HG03469 (cell line): ENCODE measurements around the gene CEACAM18.
"Not testable (repeated sequence)": the region's sequence is repeated elsewhere in the genome, so short reads cannot be mapped to it uniquely, and the experiment has no call there.

ENCODE experiments used
- ATAC-seq: cut with Tn5 transposase; IDR thresholded peaks from one replicate; pipeline ENCODE4 v1.9.1; 2021; ENCODE audit warnings: mild to moderate bottlenecking, moderate library complexity, moderate number of reproducible peaks; ENCODE audit not compliant: unreplicated experiment

Gene CEACAM18

DNA sequence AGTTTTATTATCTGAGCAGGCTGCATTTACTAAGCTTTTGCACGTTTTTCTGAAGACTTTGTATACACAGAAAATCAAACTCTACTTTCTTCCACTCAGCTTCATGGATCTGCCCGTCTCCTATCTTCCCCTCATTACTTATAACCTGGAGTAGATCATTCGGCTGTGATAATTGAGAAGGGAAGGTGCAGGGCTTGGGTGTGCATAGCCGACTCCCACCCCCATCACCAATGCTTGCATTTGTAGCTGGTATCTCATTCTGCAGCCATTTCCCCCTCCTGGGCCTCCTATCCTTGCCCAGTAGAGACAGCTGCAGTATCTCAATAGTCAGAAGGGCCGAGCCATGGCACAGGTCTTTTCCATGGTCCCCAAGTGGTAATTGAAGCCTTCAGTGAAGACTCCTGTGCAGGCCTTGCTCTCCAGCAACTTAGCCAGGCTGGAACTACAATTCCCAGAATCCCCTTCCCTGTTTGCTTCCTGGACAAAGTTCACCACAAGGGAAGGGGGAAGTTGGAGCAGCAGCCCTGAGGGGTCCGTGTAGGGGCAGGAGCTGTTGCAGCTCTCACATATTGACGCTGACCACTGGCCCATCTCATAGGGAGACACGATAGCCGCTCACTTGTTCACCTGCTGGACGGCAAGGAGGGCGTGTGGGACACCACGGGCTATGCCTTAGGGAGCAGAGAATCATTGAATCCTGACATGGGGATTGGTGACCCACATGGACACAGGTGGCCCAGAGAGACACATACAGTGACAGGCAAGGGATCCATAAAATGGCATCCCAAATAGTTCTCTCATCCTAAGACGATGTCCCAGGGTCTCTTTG is 18.0 kb upstream of the CEACAM18 start:
- no peak for ATAC-seq

DNA sequence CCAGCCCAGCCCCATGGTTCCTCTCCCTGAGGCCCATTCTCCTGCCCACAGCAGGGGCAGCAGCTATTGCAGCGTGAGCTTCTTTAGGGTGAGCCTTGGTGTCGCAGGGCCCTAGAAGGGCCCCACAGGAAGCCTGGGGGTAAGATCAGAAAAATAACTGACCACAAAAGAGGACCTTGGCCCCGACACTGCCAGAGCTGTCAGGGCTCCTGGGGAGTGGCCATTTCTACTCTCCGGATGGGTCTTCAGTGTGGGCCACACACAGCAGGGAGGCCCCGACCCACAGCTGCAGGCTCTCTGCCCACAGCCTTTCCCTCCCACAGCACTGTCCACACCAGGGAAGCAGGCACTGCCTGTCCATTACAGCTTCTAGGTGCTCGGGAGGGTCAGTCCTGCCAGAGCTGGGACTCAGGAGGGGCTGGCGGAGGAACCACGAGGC is 16.6 kb upstream of the CEACAM18 start:
- ATAC-seq: no peak

DNA sequence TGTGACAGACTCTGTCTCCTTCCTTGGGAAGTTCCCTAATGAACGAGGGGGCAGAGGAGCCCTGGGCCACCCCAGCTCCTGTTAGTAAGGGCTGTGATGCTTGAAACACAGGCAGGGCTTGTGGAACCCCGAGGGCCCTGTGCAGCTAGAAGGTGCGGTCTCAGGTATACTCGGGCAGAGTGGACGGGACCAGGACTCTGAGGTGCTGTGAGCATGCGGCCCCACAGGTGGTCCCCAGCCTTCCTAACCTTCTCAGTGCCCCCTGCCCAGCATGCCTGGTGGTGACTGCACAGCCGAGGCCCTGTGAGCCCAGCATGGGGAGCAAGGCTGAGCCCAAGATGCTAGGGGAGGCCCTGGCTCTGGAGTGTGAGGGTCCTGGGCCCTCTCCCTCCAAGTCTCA is 16.1 kb upstream of the CEACAM18 start:
- no peak for ATAC-seq

DNA sequence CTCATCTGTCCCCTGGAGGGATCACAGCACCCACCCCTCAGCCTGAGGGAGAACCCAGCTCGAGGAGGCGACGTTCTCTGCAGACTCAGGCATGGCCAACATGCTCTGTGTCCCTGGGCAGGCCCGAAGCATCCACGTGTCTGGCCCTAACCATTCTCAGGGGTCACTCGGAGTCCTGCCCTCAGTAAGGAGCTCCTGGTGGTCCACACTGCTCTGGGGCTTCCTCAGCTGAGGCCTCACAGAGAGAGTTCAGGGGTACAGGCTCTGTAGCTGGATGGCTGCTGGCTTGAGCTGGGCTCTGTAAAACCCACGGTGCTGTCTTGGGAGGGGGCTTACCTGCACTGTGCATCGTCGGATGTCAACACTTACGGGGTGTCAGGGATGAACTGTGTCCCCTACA is 15.7 kb upstream of the CEACAM18 start:
- no peak for ATAC-seq

DNA sequence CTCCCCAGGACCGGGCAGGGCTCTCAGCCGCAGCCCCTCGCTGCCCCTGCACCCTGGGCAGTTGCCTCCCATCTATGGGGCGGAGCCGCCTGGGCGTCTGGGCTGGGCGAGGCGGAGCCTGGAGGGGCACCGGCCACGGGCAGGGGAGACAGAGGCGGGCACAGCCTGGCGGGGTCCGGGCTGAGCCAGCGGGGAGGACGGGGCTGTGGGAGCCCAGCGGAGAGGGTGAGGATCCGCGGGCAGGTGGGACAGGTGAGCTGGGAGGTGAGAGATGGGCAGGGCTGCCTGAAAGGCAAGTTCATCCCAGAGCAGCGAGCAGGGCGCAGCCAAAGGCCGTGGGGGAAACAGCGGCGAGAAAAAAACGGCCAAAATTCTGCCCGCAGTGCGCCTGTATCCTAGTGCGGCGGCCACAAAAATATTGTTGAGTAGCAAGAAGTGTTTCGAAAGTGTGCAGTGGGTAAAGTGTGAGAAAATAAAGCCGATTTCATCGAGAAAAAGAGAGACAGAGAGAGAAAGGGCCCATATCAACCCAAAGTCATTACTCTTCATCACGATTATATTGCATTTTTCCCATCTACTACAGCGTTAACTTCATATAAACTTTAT is 14.3 kb upstream of the CEACAM18 start:
- not testable (repeated sequence) for ATAC-seq

DNA sequence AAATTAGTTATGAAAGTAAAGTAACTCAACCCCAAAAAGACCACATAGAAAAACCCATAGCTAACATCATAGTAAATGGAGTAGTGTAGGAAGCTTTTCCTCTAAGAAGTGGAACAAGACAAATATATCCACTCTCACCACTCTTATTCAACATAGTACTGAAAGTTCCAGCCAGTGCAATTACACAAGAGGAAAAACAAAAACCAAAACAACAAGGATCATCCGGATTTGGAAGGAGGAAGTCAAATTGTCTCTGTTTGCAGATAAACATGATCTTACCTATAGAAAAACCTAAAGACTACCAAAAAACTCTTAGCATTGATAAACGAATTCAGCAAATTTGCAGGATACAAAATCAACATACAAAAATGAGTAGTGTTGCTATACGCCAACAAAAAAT is 11.6 kb upstream of the CEACAM18 start:
- ATAC-seq: no peak

DNA sequence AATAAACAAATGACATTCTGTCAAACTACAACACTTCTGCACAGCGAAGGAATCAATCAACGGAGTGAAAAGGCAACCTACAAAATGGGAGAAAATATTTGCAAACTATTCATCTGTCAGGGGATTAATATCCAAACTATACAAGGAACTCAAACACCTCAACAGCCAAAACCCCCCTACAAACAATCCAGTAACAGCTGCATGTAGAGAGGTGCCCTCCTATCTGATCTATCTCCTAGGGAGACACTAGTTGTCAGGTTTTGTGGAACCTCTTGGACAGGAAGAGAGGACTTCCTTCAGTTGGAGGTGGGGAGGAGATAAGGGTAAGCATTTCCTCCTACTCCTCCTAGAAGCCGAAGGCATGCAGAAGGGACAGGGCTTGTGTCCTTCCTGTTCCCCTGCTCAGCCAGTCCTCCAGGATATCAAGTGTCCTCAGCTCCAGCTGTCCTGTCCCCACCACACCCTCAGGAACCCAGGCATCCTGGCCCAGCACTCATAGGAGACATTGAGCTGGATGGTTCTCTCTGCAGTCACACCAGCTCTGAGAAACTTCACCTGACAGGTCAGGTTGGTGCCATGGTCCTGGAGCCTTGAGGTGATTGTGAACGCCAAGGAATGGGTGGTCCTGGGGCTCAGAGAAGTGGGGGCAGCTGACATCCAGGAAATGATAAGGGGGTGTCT is 10.3 kb upstream of the CEACAM18 start:
- ATAC-seq: no peak

DNA sequence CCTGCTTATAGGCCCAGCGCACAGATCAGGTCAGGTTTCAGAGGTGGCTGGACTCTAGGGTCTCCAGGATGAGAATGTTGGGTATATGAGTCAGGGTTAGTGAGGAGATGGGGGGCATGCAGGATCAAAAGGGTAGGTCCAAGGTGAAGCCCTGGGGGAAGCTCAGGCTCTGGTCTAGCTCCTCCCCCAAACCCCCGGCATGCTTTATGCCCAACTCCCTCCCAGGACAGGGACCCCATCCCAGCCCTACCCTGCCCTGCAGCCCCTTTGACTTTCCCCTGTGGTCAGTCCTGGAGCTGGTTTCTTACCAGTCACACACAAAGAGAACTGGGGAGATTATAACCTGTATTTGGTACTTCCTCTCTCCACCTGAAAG is 9.8 kb upstream of the CEACAM18 start:
- no peak for ATAC-seq

DNA sequence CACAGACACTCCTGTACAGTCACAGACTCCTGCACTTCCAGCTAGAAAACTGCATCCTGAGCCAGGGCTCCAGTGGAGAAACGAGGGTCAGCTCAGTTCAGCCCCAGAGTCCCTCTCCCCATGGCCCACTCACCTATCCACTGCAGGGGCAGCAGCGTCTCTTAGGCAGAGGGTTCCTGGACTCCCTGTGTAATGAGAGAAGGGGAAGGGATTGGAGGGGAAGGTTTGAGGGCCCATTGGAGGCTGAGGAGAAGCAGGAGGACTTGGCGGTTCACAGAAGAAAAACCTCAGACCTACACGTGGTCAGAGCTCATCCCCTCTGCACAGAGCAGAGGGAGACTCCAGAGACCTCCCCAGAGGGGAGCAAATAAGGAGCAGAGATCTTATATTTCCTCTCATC is 9.2 kb upstream of the CEACAM18 start:
- ATAC-seq: no peak

DNA sequence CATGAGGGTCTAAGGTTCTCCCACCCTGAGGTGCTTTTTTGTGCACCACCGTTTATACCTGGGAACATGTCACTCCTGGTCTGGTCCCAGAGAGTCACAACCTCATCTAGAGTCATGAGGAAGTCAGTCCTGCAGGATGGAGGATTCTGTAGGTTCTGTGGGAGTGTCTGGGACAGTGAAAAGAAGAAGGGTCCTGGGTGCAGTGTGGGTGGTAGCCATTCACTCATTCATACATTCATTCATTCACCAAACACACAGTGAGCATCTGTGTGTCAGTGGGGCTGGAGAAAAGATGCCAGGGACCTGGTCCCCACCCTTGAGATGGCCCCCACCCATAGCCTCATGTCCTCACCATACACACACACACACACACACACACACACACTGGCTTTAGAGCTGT is 8.7 kb upstream of the CEACAM18 start:
- no peak for ATAC-seq

DNA sequence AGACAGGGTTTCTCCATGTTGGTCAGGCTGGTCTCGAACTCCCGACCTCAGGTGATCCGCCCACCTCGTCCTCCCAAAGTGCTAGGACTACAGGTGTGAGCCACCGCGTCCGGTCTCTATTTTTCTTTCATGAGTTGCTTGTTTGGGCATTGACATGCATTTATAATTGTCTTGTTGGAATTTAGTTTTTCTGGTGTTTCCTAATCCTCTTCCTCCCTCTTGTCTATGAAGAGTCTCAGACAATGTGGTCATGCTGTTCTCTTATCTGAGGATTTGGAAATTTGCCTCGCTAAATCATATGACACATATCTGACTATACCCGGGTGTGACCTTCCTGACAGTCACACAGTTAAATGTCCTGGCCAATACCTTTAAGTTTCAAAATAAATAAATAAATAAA is 7.4 kb upstream of the CEACAM18 start:
- no peak for ATAC-seq

DNA sequence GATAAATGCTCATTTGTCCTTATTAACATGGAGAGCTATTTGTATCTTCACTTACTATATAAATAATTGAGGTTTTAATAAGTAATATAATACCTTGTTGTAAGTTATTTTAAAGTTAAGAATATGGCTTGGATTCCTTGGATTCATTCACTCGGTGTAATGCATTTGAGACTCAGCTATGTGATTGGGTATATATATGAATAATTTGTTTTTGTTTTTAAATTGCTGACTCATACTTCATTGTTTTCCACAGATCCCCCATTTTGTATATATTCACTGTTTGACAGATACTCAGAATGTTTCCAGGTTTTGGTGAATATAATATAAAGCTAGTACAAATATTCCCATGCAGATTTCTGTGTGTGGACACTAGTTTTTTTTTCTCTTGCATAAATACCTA is 6.8 kb upstream of the CEACAM18 start:
- no peak for ATAC-seq

DNA sequence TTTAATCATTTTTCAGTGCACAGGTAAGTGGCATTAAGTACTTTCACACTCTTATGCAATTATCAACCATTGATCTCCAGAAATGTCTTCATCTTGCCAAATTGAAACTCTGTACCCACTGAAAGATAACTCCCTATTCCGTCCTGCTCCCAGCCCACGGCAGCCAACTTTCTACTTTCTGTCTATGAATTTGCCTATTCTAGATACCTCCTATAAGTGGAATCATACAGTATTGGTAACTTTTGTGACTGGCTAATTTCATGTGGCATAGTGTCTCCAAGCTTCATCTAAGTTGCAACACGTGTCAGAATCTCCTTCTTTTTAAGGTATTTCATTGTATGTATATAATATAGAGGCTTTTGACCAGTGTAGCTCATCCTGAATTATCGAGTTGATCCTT is 5.7 kb upstream of the CEACAM18 start:
- ATAC-seq: no peak

DNA sequence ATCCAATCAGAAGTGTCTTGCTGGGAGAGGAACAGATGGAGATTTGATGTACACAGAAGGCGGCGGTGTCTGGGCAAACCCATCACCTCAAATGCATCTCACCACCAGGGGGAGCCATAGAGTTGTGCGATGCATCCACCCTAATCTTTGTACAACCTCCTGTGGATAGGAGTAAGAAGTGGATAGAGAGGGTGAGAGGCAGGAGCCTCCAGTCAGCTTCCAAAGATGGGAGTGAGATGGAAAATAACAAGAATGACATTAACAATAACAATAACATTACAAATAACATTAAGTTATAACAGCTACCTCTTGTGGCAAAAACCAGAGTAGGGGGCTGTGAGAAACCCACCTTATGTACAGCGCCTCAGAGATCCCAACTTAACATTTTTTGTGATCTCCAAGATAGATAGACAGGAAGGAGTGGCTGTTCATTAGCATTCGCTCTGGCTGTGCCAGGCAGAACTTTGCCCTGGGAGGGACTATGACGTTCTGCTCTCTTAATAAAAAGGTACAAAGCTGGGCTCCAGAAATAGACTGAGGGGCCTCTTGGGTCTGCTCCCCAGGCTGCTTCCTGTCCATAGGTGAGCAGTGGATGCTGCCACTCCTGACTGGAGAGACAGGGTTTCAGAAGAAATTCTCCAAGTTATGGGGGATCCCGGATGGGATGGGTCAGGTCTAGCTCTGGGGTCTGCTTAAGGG is 5.2 kb upstream of the CEACAM18 start:
- no peak for ATAC-seq

DNA sequence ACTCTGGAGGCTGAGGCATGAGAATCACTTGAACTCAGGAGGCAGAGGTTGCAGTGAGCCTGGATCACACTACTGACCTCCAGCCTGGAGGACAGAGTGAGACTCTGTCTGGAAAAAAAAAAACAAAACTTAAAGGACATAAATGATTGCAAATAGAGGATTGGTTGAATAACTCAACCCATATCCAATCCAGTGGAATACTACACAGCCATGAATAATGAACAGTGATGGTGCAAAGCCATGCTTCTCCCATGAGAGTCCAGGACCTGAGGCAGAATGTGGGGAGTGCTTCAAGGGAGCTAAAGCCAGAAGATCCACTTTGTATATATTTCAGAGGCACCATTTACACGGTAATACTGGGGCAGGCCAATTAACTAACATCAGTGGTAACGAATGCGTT is 2.2 kb upstream of the CEACAM18 start:
- ATAC-seq: no peak

DNA sequence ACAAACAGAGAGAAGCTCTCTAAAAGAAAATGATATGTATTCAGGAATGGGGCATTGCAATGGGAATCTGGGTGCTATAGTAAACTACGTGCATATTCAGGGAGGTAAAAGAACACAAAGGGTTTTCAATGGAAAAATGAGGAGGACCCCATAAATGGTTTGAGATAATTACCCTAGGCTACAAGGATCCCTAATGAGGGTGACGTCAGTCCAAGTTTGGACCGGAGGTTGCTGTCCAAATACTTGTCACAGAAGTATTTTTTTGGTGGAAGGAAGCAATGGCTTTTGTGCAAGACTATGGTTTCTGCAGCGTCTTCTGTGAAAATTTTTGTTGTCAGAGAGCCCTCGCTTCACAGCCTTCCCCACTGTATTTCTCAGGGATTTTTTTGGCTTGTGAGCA is 995 bp upstream of the CEACAM18 start:
- ATAC-seq: no peak

DNA sequence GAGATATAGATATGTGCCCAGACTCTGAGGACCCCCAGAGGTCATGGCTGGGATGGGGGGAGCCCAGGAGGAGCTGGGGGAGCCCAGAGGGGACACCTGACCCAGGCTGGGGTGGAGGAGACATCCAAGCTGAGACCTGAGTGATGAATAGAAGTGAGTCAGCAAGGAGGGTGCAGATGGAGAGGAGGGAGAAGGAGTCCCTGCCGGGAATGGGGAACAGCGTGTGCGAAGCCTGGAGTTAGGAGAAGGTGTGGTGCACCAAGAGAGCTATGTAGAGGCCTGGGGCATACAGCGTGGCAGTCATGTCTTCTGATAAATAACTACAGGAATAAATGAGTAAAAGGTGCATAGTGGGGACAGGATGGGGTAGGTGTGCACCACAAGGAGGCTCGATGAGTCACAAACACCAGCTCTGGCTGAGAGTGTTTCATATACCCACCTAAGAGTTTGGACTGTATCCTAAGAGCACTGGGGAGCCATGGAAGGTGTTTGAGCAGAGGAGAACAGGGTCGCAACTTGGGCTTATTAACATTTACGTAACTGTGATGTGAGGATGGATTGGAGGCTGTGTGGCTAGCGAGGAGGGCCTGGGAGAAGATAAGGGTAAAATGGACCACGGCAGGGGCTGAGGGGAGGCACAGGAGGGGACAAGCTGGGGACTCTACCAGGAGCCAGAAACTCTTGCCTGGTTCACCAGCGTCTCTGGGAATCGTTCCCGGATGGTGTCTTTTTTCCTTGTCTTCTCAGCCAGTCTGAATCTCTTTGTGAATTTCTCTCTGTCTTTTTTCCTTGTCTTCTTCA is 1.4 kb downstream of the CEACAM18 start:
- ATAC-seq: no peak

DNA sequence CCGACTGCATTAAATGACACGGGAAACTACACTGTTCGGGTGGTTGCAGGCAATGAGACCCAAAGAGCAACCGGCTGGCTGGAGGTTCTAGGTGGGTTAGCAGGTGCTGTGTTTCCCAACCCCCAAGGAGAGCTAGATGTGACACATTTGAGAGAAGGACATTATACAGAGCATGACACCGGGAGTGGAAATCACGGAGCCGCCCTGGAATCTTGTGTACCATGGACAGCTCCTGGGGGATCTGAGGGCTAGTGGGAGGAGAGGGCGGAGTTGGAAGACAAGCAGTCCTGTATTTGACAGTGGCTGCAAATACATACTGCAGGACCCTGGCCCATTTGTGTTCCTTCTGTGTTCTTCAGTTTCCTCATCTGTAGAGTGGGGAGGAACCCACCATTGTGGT is 2.3 kb downstream of the CEACAM18 start:
- ATAC-seq: no peak

DNA sequence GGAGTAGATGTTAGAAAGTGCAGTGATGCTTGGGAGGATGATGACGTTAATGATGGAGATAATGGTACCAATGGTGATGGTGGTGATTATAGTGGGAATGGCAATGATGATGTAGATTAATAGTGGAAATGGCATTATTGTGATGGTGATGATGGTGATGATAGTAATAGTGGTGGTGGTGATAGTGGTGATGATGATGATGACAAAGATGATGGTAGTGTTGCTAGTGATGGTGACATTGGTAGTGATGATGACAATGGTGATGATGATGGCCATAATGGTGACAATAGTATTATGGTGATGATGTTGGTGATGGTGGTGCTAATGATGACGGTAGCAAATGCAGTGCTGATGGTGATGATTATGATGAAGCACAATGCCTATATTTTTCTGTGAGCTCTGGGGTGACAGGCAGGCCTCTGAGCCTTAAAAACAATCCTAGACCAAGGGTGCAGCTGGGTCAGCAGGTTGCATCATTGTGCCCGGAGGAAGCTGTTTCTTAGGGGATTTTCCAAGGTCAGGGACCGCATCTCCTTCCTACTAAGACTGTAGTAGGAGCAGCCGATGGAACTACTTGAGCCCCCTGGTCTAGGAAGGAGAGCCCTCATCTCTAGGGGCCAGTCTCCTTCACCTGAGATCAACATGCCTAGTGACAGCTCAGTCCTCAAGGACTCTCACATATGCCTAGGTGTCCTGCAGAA is 7.8 kb downstream of the CEACAM18 start:
- no peak for ATAC-seq

DNA sequence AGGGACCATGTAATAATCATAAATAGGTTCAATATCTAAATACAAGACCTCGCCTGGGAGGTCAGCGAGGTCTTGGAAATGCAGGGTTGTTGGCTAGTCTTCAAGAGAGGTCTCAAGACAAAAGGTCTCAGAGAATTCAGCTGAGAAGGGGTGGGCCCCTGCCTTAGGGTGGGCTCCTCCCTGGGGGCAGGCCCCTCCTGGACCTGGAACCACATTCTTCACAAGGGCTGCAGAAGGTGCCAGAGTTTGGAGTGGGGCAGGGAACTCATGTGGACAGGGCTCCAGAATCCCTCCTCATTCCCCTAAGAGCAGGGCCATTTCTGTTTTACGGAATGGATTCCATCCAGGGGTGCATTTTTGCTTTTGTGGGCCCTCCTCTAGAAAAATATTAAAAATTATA is 10.2 kb downstream of the CEACAM18 start:
- no peak for ATAC-seq
